Measurements from ENCODE around the gene ZBTB22. TPM values are rescaled to one million over a fixed set of nuclear protein-coding genes. Genes with fewer than 3 reads are reported as not detected.
A peak's percentile ranks its signal among the peaks of the same experiment; 100 is the strongest.

ZBTB22 gene
- total RNA-seq, 1 donor from 2014 or later, result 33.2 TPM

DNA sequence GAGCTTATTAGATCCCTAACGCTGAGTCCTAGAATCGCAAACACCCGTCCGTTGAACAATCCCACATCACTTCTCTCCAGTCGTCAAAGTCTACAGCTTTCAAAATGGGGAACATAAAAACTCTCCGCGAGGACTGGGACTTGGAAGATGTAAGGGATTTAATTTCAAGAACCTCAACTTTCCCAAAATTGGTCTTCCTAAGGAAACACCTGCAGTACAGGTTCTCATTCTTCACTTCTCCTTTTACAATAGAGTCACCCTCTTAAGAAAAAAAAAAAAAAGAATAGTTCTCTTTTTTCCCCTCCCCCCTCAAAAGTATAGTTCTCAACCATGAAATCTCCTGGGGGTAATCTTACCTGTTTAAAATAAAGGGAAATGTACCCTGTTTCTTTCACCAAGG, 6.6 kb upstream of the ZBTB22 start:
- peaks cover 14% of the 10 kb centered on the region for H3K36me3 Mint-ChIP-seq
- peak overlapping the region; percentile 90 for H3K4me3 Mint-ChIP-seq
- TF ChIP-seq, protein P1, sequence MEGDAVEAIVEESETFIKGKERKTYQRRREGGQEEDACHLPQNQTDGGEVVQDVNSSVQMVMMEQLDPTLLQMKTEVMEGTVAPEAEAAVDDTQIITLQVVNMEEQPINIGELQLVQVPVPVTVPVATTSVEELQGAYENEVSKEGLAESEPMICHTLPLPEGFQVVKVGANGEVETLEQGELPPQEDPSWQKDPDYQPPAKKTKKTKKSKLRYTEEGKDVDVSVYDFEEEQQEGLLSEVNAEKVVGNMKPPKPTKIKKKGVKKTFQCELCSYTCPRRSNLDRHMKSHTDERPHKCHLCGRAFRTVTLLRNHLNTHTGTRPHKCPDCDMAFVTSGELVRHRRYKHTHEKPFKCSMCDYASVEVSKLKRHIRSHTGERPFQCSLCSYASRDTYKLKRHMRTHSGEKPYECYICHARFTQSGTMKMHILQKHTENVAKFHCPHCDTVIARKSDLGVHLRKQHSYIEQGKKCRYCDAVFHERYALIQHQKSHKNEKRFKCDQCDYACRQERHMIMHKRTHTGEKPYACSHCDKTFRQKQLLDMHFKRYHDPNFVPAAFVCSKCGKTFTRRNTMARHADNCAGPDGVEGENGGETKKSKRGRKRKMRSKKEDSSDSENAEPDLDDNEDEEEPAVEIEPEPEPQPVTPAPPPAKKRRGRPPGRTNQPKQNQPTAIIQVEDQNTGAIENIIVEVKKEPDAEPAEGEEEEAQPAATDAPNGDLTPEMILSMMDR (IDR thresholded peaks at IDR 0.05; ENCODE audit: unreplicated experiment), result no peak
- no peaks in the 10 kb centered on the region for H3K27me3 Mint-ChIP-seq (ENCODE audit: low read depth)
- H3K4me1 Mint-ChIP-seq, result peaks cover 42% of the 10 kb centered on the region
- H3K27ac Mint-ChIP-seq, result no peak overlapping the region
- H3K9me3 Mint-ChIP-seq, result no peaks in the 10 kb centered on the region
- no peak for DNase-seq (ENCODE audit: low spot score in 2 of 2, unreplicated experiment in 2 of 2)

DNA sequence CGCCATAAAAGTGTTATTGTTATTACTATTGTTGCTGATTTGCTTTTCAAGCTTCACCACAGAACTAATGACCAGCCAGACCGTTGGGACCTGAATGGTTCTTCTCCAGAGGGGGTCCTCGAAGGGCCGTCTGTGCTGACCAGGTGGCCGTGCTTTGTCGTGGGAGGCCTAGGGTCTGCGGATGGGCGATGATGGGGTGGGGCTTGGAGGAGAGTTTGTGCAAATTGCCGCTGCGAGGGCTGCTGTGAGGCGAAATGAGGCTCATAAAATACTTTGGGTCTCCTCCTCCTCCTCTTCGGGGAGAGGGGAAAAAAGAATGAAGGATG, 6.0 kb upstream of the ZBTB22 start:
- H3K9me3 Mint-ChIP-seq, result no peaks in the 10 kb centered on the region
- H3K27ac Mint-ChIP-seq, result peak overlapping the region; percentile 97
- no peaks in the 10 kb centered on the region for H3K27me3 Mint-ChIP-seq (ENCODE audit: low read depth)
- peaks cover 46% of the 10 kb centered on the region for H3K4me1 Mint-ChIP-seq
- TF ChIP-seq, protein P1 (IDR thresholded peaks at IDR 0.05; ENCODE audit: unreplicated experiment), result no peak
- peak overlapping the region; percentile 90 for H3K4me3 Mint-ChIP-seq
- H3K36me3 Mint-ChIP-seq, result peaks cover 18% of the 10 kb centered on the region
- no peak for DNase-seq (ENCODE audit: low spot score in 2 of 2, unreplicated experiment in 2 of 2)

DNA sequence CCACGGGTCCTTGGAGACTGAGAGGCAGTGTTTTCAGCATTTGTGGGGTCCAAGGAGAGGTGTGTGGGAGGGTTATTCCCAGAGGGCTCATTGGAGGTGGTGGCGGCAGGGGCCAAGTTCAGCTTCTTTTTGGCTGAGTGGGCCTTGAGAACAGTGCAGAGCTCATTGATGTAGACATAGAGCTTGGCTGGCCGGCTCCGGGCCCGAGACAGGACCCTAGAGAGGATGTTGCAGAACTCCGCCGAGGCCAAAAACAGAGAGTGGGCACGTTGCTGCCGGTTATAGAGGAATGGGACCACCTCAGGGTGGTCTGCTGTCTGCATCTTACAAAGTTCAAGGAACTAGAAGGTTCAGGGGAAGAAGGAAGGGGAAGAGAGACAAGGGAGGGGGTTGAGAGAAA, 3.7 kb upstream of the ZBTB22 start:
- H3K4me1 Mint-ChIP-seq, result peaks cover 64% of the 10 kb centered on the region
- H3K27me3 Mint-ChIP-seq (ENCODE audit: low read depth), result no peaks in the 10 kb centered on the region
- peaks cover 19% of the 10 kb centered on the region for H3K36me3 Mint-ChIP-seq
- H3K27ac Mint-ChIP-seq, result peak overlapping the region; percentile 44
- TF ChIP-seq, protein P1 (IDR thresholded peaks at IDR 0.05; ENCODE audit: unreplicated experiment), result no peak
- no peak for DNase-seq (ENCODE audit: low spot score in 2 of 2, unreplicated experiment in 2 of 2)
- no peaks in the 10 kb centered on the region for H3K9me3 Mint-ChIP-seq
- peak overlapping the region; percentile 57 for H3K4me3 Mint-ChIP-seq

DNA sequence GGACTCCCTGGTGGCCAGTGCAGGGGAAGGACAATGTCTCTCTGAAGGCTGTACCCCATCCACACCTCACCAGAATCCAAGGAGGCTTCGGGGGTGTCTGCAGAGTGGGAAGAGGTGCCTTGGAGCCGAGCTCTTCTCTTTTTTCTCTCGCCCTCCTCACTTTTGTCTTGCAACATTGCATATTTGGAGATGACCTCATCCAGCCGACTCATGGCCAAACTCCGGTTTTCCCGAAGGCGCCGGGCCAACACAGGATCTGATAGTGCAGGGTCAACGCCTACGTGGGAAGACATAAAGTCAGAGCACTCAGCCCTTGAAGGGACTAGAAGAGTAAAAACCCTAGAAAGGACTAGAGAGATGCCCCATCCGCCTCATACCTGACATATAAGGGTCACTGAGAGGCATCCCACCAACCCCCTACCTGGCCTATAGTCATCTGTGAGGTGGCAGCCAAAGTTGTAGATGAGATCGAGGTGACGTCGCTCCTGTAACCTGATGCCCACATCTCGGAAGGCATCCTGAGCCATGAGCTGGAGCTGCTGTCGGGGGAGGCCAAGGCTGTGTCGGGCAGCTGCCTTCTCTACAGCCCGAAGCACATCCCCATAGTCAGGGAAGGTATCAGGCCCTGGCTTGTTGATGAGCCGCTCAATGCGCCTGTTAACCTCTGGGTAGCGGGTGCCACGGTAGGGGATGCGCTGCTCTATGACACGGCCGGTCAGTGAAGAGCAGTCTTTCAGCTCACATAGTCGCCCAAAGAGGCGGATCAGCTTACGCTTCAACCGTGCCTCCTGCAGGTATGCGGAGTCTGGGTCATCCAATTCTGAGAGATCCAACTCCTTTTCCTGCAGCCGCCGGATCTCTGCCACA, 3.0 kb upstream of the ZBTB22 start:
- peak overlapping the region; percentile 57 for H3K4me3 Mint-ChIP-seq
- TF ChIP-seq, protein P1 (IDR thresholded peaks at IDR 0.05; ENCODE audit: unreplicated experiment), result no peak
- DNase-seq (ENCODE audit: low spot score in 2 of 2, unreplicated experiment in 2 of 2), result no peak
- H3K27me3 Mint-ChIP-seq (ENCODE audit: low read depth), result no peaks in the 10 kb centered on the region
- H3K27ac Mint-ChIP-seq, result peak overlapping the region; percentile 21
- H3K9me3 Mint-ChIP-seq, result no peaks in the 10 kb centered on the region
- H3K4me1 Mint-ChIP-seq, result peaks cover 65% of the 10 kb centered on the region
- H3K36me3 Mint-ChIP-seq, result peaks cover 21% of the 10 kb centered on the region

DNA sequence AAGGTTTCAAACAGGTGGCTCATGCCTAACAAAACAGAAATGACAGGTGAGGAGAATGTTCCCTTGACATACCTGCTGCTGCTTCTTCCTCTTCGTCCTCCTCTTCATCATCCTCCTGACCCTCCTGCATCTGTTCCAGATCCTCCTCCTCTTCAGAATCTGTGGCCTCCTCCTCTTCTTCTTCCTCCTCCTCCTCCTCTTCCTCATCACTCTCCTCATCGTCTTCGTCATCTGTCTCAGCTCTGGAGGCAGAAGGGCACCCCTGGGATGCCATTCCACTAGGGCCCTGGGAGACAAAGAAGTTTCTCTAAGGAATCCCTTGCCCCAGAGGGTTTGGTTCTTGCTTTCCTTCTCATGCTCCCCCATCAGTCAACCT, 2.4 kb upstream of the ZBTB22 start:
- Mint-ChIP-seq H3K4me1 (peaks cover 67% of the 10 kb centered on the region), H3K36me3 (peaks cover 21% of the 10 kb centered on the region), H3K4me3 (peak overlapping the region; percentile 99), H3K27ac (peak overlapping the region; percentile 34), H3K27me3 (ENCODE audit: low read depth) (no peaks in the 10 kb centered on the region), H3K9me3 (no peaks in the 10 kb centered on the region)
- TF ChIP-seq, protein P1 (IDR thresholded peaks at IDR 0.05; ENCODE audit: unreplicated experiment), result no peak
- no peak for DNase-seq (ENCODE audit: low spot score in 2 of 2, unreplicated experiment in 2 of 2)
